GM23248 (cell line): ENCODE measurements around the gene MCU. TPM values are rescaled to one million over a fixed set of nuclear protein-coding genes. Genes with fewer than 3 reads are reported as not detected.

ENCODE experiments used
- DNase-seq: peaks from one replicate; pipeline ENCODE4 v3.0.0-alpha.2; 2015
- H2AFZ ChIP-seq: fragments of 200-600 bp; sonication (generic); 2 replicates; pipeline ENCODE4 v1.6.1; 2016; ENCODE audit warnings: antibody characterized with exemption
- H3F3A ChIP-seq: fragments of 200-600 bp; sonication (generic); 2 replicates; pipeline ENCODE4 v1.6.1; 2016; ENCODE audit warnings: mild to moderate bottlenecking, antibody characterized with exemption, mixed run types; ENCODE audit not compliant: insufficient read depth
- H3K27ac ChIP-seq: fragments of 200-600 bp; sonication (generic); 2 replicates; pipeline ENCODE4 v1.5.1; 2016; ENCODE audit warnings: mild to moderate bottlenecking
- H3K27me3 ChIP-seq: fragments of 200-600 bp; sonication (generic); replicated peaks from 2 replicates; pipeline ENCODE4 v1.6.1; 2016; ENCODE audit warnings: mild to moderate bottlenecking; ENCODE audit not compliant: insufficient read depth
- H3K36me3 ChIP-seq: fragments of 200-600 bp; sonication (generic); 2 replicates; pipeline ENCODE4 v1.6.1; 2016; ENCODE audit warnings: low read depth, mild to moderate bottlenecking
- H3K4me1 ChIP-seq: fragments of 200-600 bp; sonication (generic); 2 replicates; pipeline ENCODE4 v1.6.1; 2016; ENCODE audit warnings: mild to moderate bottlenecking; ENCODE audit not compliant: insufficient read depth
- H3K4me2 ChIP-seq: fragments of 200-600 bp; sonication (generic); one replicate; pipeline ENCODE4 v1.6.1; 2016; ENCODE audit warnings: mild to moderate bottlenecking; ENCODE audit not compliant: unreplicated experiment
- H3K4me3 ChIP-seq: fragments of 200-600 bp; sonication (generic); 2 replicates; pipeline ENCODE4 v1.5.1; 2016; ENCODE audit warnings: mild to moderate bottlenecking
- H3K79me2 ChIP-seq: fragments of 200-600 bp; sonication (generic); 2 replicates; pipeline ENCODE4 v1.6.1; 2016; ENCODE audit warnings: mild to moderate bottlenecking; ENCODE audit not compliant: insufficient read depth
- H3K9ac ChIP-seq: fragments of 200-600 bp; sonication (generic); 2 replicates; pipeline ENCODE4 v1.6.1; 2016; ENCODE audit warnings: mild to moderate bottlenecking
- H3K9me2 ChIP-seq: fragments of 200-600 bp; sonication (generic); 2 replicates; pipeline ENCODE4 v1.6.1; 2016; ENCODE audit warnings: mixed run types, mild to moderate bottlenecking, moderate library complexity; ENCODE audit not compliant: insufficient read depth
- H3K9me3 ChIP-seq: fragments of 200-600 bp; sonication (generic); one replicate; pipeline ENCODE4 v1.6.1; 2017; ENCODE audit warnings: low read depth
- H4K20me1 ChIP-seq: fragments of 200-600 bp; sonication (generic); 2 replicates; pipeline ENCODE4 v1.6.0; 2016; ENCODE audit not compliant: insufficient read depth
- EZH2 ChIP-seq: fragments of 200-600 bp; sonication (generic); IDR thresholded peaks from 2 replicates; pipeline ENCODE4 v1.6.1; 2018; ENCODE audit warnings: antibody characterized with exemption, mild to moderate bottlenecking; ENCODE audit not compliant: insufficient read depth, poor library complexity, severe bottlenecking
- EZH2phosphoT487 ChIP-seq: fragments of 200-600 bp; sonication (generic); IDR thresholded peaks from 2 replicates; pipeline ENCODE4 v1.6.1; 2018; ENCODE audit warnings: antibody characterized with exemption, moderate library complexity, mild to moderate bottlenecking, low read depth; ENCODE audit not compliant: insufficient read depth
- WGBS, 2 experiments: methylation state at CpG; one replicate each; pipeline ENCODE4 v1.1.6; 2015 to 2017; ENCODE audit warnings: low lambda C conversion rate in 2 of 2, low coverage in 1 of 2; ENCODE audit errors: missing lambda C conversion rate in 2 of 2; 5-methylcytosine and 5-hydroxymethylcytosine counted together
- in situ Hi-C: fragments of 300-500 bp; cut with MboI; formaldehyde crosslinking; loops from 2 replicates; pipeline ENCODE4 v1.15.0; 2020
- polyA plus RNA-seq: library from polyadenylated mRNA; unstranded; fragments of >200 nt; fragmentation: Nextera tagmentation; extraction: Ambion mirVana; gene quantifications from 2 replicates; pipeline ENCODE4 v1.2.1, GENCODE V29; 2016
- total RNA-seq: library from RNA; depleted of rRNA; stranded (reverse); fragments of >200 nt; shearing (Covaris generic); gene quantifications from 2 replicates; pipeline ENCODE4 v1.2.3, GENCODE V29; 2014

The MCU gene
- total and polyA plus RNA-seq, 2 experiments from 2014 or later: 29.5 to 30.9 TPM

- Histone ChIP-seq H3F3A (no peaks in the 10 kb centered on the region), H3K9me2 (no peaks in the 10 kb centered on the region), H3K4me1 (no peaks in the 10 kb centered on the region), H3K9me3 (no peaks in the 10 kb centered on the region), H3K4me2 (no peak overlapping the region), H3K9ac (no peak overlapping the region), H3K4me3 (no peak overlapping the region), H3K36me3 (peaks cover 13% of the 10 kb centered on the region; the same call in 1 of the 2 replicates), H4K20me1 (no peaks in the 10 kb centered on the region), H3K79me2 (no peaks in the 10 kb centered on the region), H2AFZ (no peak overlapping the region), H3K27me3 (no peaks in the 10 kb centered on the region), H3K27ac (no peak overlapping the region)
- TF ChIP-seq EZH2phosphoT487 (no peak), EZH2 (no peak)
- no peak for DNase-seq
- 71 to 79% methylated on average over 2 of the region's 2 CpGs for WGBS, 2 experiments
- in situ Hi-C loops: no loop called here
These were observed 194.0 kb downstream of the MCU start for GRCh38 chr10:72885953-72886352.

- Histone ChIP-seq H3K27ac (no peak overlapping the region), H3K4me2 (no peak overlapping the region), H3K9me3 (no peaks in the 10 kb centered on the region), H3K9me2 (no peaks in the 10 kb centered on the region), H3K79me2 (no peaks in the 10 kb centered on the region), H3K4me1 (no peaks in the 10 kb centered on the region), H3K4me3 (no peak overlapping the region), H3F3A (no peaks in the 10 kb centered on the region), H3K27me3 (no peaks in the 10 kb centered on the region), H3K36me3 (peaks cover 13% of the 10 kb centered on the region; the same call in 1 of the 2 replicates), H2AFZ (no peak overlapping the region), H4K20me1 (no peaks in the 10 kb centered on the region), H3K9ac (no peak overlapping the region)
- 33 to 60% methylated on average over 1 of the region's 1 CpG for WGBS, 2 experiments
- DNase-seq: no peak
- in situ Hi-C loops: no loop called here
- TF ChIP-seq EZH2phosphoT487: no peak
- no peak for TF ChIP-seq EZH2
These were observed 194.7 kb downstream of the MCU start for GRCh38 chr10:72886621-72887020.

GRCh38 chr10:72887043-72887442 is 195.1 kb downstream of the MCU start:
- H3K27ac ChIP-seq: no peak overlapping the region
- H3K79me2 ChIP-seq: no peaks in the 10 kb centered on the region
- H3K27me3 ChIP-seq: no peaks in the 10 kb centered on the region
- no peaks in the 10 kb centered on the region for H3K9me3 ChIP-seq
- no peaks in the 10 kb centered on the region for H4K20me1 ChIP-seq
- peaks cover 13% of the 10 kb centered on the region; the same call in 1 of the 2 replicates for H3K36me3 ChIP-seq
- DNase-seq: no peak
- H3F3A ChIP-seq: no peaks in the 10 kb centered on the region
- WGBS, 2 experiments: 71 to 76% methylated on average over 5 of the region's 5 CpGs
- H3K4me2 ChIP-seq: no peak overlapping the region
- in situ Hi-C loops: no loop called here
- no peaks in the 10 kb centered on the region for H3K4me1 ChIP-seq
- H2AFZ ChIP-seq: no peak overlapping the region
- no peaks in the 10 kb centered on the region for H3K9me2 ChIP-seq
- H3K4me3 ChIP-seq: no peak overlapping the region
- TF ChIP-seq EZH2phosphoT487: no peak
- TF ChIP-seq EZH2: no peak
- no peak overlapping the region for H3K9ac ChIP-seq

- no peak overlapping the region for H2AFZ ChIP-seq
- H3K27ac ChIP-seq: no peak overlapping the region
- H3K9me3 ChIP-seq: no peaks in the 10 kb centered on the region
- TF ChIP-seq EZH2phosphoT487 (no peak), EZH2 (no peak)
- no peaks in the 10 kb centered on the region for H3K9me2 ChIP-seq
- no peaks in the 10 kb centered on the region for H3K4me1 ChIP-seq
- no peaks in the 10 kb centered on the region for H3K27me3 ChIP-seq
- H3K4me3 ChIP-seq: no peak overlapping the region
- DNase-seq: no peak
- in situ Hi-C loops: no loop called here
- H3K9ac ChIP-seq: no peak overlapping the region
- H3K4me2 ChIP-seq: no peak overlapping the region
- WGBS, 2 experiments: 99% methylated on average over 7 of the region's 7 CpGs
- no peaks in the 10 kb centered on the region for H3F3A ChIP-seq
- H3K36me3 ChIP-seq: peaks cover 13% of the 10 kb centered on the region; the same call in 1 of the 2 replicates
- no peaks in the 10 kb centered on the region for H3K79me2 ChIP-seq
- H4K20me1 ChIP-seq: no peaks in the 10 kb centered on the region
These were observed 196.3 kb downstream of the MCU start for GRCh38 chr10:72888151-72888638.
